WI38 (cell line): ENCODE measurements around the gene TRIO.
A peak's percentile ranks its signal among the peaks of the same experiment; 100 is the strongest.

Experiments used
- H3K4me3 ChIP-seq: 2 replicates; pipeline ENCODE4 v1.5.1; 2011; ENCODE audit warnings: low read depth, mild to moderate bottlenecking, control low read depth, low read length
- TF ChIP-seq, protein P1 (sequence below): IDR thresholded peaks from 2 replicates; pipeline ENCODE4 v1.5.1; 2012; ENCODE audit warnings: low read depth, mild to moderate bottlenecking, control low read depth, low read length

The TRIO gene

GRCh38 chr5:14197056-14197455 is 53.9 kb downstream of the TRIO start:
- no peak overlapping the region for H3K4me3 ChIP-seq
- TF ChIP-seq, protein P1, sequence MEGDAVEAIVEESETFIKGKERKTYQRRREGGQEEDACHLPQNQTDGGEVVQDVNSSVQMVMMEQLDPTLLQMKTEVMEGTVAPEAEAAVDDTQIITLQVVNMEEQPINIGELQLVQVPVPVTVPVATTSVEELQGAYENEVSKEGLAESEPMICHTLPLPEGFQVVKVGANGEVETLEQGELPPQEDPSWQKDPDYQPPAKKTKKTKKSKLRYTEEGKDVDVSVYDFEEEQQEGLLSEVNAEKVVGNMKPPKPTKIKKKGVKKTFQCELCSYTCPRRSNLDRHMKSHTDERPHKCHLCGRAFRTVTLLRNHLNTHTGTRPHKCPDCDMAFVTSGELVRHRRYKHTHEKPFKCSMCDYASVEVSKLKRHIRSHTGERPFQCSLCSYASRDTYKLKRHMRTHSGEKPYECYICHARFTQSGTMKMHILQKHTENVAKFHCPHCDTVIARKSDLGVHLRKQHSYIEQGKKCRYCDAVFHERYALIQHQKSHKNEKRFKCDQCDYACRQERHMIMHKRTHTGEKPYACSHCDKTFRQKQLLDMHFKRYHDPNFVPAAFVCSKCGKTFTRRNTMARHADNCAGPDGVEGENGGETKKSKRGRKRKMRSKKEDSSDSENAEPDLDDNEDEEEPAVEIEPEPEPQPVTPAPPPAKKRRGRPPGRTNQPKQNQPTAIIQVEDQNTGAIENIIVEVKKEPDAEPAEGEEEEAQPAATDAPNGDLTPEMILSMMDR = no peak

DNA sequence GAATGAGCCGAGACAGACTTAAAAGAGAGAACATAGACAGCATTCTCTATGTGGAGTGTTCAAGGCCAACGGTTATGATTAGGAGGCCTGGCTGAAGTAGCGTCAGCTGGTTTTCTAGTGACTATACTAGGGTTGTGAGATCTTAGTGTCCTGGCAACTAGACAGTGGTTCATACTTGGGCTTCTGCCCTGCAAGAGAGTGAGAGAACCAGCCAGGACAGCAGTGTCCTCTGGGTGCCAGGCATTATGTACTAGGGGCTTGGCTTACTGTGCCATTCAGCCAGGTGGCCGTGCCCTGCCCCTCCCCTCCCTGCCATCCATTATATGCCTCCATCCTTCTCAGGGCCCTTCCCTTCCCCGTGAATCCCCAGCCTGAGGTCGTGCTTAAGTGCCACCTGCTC is 56.8 kb downstream of the TRIO start:
- TF ChIP-seq, protein P1 = no peak
- H3K4me3 ChIP-seq = no peak overlapping the region

GRCh38 chr5:14200312-14200990 is 57.3 kb downstream of the TRIO start:
- no peak overlapping the region for H3K4me3 ChIP-seq
- TF ChIP-seq, protein P1 = no peak

DNA sequence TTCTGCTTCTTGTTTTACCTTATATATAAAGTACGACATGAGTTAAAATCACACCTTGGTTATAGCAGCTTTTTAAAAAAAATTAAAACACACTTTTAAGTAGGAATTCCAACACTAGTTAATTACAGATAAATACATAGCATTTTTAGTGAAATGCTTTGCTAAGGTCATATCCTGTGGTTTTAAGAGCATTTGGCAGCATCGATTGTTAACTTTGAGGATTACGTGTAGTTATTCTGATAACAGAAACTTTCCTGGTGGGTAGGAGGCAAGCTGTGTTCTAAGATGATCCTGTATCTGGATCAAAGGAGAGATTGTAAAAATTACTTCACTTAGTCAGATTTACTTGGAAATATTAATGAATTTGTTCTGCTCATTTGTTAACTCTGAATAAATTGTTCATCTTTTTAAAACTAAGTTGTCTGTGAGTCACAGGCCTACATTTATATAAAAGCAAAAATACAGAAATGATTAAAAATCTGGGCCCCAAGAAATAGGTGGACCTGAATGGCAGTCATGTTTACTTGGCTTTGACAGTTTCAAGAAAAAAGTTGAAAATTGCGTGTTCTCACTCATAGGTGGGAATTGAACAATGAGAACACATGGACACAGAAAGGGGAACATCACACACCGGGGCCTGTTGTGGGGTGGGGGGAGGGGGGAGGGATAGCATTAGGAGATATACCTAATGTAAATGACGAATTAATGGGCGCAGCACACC is 58.3 kb downstream of the TRIO start:
- H3K4me3 ChIP-seq = no peak overlapping the region
- TF ChIP-seq, protein P1 = no peak

DNA sequence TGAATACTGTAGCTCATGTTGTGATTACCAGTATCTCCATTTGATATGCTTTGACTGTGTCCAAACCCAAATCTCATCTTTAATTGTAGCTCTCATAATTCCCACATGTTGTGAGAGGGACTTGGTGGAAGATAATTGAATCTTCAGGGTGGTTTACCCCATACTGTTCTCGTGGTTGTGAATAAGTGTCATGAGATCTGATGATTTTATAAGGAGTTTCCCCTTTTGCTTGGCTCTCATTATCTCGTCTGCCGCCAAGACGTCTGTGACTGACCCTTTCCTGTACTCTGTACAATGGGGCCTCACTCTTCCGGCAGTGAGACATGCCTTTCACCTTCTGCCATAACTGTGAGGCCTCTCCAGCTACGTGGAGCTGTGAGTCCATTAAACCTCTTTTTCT is 59.3 kb downstream of the TRIO start:
- TF ChIP-seq, protein P1 = no peak
- no peak overlapping the region for H3K4me3 ChIP-seq

- TF ChIP-seq, protein P1 = no peak
- H3K4me3 ChIP-seq = peak overlapping the region; percentile 29; the same call in 1 of the 2 replicates
These were observed 61.0 kb downstream of the TRIO start for GRCh38 chr5:14204011-14204670.
